GM19397 (cell line): Measurements from ENCODE around the gene HJURP.

ENCODE experiments used
- ATAC-seq: cut with Tn5 transposase; IDR thresholded peaks from one replicate; pipeline ENCODE4 v1.9.1; 2021; ENCODE audit warnings: mild to moderate bottlenecking, moderate library complexity; ENCODE audit not compliant: unreplicated experiment

Gene HJURP

DNA sequence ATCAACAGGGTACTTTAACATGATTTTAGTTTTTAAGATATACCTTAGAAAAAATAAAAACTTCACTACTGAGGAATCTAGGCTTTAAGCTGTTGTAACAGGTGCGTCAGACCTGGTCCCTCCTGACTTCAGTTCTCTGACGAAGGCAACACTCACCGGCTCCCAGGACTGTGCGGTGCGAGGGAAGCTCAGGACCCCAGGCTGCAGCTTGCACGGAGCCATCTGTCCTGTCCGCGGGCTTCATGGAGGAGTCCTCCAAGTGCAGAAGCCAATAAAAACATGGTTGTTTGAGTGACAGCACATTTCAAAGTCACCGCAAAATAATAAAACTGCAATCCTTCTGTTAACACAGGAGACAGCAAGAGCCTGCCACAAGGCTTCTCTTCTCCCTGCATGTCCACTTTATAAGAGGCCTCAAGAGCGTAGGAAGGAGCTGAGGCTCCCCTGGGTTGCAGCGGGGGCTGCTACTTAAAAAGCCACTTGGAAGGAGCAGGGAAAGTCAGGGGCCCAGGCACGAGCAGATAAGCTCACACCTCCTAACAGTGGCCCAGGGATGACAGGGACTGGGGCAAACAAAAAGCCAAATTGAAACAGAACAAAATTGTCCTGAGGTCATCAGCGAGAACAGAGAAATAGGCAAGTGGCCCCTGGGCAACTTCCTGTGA, 4.6 kb downstream of the HJURP start:
- no peak for ATAC-seq

DNA sequence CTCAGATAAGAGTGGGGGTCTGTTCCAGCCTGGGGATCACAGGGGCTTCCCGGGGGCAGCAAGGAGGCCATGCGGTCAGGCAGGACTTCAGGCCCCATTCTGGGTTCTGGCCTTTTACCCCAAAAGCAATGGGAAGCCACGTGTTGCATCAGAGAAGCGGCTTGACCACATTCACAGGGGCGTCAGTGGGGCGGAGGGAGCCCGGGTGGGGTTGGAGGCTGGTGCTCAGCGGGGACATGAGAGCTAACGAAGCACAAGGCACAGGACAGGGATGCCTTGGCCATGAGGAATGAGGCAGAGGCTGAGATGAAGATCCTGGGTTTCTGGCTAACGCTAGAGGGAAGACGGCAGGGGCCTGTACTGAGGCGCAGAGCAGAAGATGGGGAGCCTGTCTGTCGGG, 6.1 kb downstream of the HJURP start:
- ATAC-seq: no peak

DNA sequence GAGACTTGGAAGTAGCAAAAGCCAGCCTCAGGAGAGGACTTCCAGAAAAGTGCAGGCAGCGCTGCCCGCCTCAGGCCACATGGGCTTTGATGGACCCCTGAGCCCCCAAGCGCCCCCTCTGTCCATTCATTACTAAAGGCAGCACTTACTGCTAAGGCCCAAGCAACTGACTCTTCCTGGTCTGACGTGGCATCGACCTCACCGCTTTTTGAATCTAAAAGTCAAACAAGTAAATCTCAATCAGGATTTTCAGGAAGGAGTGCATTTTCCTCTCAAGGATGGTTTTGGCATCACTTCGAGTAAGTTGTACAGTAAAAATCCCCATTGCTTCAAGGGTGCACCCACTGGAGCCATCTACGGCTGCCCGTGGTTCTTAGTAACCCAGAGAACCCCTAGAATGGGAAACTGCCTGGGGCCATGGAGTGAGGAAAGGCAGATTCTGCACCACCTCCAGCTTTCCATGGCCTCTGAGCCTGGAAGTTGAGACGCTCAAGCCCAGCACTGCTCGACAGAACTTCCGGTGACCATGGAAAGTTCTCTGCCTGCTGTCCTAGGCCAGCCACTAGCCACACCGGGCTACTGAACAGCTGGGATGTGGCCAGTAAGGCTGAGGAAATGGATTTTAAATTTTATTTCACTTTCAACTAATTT, 7.0 kb downstream of the HJURP start:
- no peak for ATAC-seq

DNA sequence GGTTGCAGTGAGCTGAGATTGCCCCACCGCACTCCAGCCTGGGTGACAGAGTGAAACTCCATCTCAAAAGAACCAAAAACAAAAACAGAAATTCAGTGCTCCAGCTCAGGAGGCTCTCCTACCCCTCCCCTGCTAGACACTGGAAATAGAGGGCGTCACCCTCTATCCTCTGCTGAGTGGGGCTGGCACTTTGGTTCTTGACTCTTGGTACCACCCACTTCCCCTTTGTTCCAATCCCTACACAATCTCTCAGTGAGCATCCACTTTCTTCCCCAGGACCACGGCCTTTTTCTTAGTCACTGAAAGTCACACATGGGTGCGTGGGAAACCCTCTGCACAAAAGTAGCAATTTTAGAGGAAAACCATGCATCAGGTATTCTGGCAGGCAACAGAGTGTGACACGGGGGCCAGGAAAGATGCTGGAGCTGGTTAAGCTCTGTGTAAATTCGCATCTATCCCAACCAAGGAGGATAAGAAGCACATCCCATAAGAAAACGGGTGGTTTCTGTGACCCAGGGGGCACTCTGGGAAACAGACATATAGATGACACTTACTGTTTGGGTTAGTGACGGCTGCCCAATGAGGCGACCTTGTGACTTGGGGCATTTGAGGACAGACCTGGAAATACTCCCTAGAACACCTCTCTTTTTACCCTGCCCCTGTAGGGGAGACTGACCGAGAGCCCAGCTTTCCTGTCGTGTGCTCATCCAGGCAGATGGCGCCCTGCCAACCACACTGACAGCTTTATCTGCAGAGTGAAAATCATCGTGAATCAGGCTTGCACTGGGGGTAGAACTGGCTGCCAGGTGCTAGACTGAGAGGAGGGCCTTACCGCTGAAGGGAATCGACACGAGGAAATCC, 7.7 kb downstream of the HJURP start:
- ATAC-seq: no peak

DNA sequence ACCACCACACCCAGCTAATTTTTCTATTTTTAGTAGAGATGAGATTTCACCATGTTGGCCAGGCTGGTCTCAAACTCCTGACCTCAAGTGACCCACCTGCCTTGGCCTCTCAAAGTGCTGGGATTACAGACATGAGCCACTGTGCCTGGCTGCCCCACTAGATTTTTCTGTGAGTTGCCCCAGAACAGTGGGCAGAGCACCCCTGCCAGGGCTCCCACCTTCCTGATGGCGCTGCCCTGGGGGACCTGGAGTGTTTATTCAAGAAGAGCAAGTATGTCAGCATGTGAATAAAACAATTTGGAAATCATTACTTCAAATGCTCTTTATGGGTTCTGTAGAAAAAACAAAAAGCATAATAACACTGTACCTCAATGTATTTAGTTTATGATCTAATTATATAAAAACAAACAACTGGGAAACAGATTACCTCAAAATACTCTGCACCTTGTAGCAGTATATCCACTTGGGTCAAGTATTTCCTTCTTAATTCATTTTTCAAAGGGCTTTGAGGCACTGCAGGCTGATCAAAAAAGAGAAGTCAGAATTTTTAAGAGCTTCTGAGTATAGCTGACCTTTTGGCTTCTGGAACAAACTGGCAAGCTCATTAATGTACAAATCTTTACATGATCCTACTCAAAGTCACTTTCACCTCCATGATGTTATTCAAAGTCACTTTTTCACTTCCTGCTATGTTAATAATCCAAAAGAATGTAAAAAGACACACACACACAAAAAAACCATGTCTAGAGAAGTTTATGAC, 8.9 kb downstream of the HJURP start:
- ATAC-seq: no peak

GRCh38 chr2:233844836-233845235, 9.5 kb downstream of the HJURP start:
- no peak for ATAC-seq

DNA sequence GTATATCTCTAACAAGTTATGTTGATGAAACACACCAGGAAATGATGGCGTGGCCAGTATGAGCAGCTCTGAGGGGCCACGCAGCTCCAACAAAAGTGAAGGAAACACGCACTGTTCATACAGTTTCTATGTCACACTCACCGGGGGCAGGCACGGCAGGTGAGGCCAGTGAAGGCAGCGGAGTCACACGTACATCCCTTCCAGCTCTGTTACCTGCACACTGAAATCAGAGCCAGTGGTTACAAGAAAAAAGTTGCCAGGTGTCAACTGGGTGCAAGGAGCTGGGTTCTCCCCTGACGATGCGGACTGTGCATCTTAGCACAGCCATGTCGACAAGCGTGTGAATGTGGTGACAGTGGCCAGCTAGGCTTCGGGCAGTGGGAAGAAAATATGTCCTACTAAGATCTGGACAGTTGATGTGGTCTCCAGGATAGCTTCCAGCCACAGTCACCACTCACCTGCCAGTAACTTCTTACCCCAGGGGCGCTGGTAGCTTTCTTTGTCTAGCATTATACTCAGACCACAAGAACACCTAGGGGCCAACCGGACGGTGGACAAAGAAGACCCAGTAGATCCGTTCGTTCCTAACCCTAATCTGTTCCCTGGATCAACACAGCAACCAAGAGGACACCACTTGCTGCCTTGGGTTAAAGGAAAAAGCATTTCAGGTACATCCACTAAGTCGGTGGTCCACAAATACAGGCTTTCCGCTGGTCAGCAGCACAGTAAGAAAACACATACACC, 10.1 kb downstream of the HJURP start:
- ATAC-seq: no peak

DNA sequence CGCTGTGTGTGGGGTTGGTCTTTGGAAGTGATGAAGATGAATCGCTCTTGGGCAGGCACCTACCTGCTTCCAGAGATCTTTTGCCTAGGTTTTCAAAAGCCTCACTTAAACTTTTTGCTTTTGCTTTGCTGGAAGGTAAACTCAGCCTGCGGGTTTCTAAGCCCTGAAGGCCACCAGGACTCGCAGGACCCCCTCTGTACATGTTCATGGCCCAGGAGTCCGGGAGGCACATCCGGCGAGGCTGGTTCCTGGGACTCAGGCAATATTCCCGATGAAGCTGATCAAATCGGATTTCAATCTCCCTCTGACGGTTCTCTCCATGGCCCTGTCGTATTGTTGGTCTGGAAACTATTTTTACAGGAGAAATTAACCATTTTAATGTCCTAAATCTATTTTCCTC, 13.2 kb downstream of the HJURP start:
- ATAC-seq: no peak

DNA sequence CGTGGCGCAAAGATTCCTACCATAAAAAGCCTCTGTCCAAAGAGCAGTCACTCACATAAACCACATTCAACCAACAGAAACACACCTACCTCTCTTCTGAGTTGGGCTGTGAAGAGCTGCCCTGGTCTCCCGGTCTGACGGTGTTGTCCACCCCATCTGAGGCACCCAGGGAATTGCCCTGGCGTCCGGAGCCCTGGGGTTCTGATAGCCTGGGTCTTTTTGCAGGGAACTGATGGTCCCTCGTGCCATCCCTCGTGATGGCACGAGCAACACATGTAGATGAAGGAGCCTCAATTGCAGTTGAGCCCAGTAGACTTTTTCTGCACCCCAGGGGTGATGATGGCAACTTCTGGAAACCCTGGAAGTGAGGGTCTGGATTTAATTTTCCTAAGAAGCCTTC, 13.8 kb downstream of the HJURP start:
- no peak for ATAC-seq

GRCh38 chr2:233839447-233839820, 14.9 kb downstream of the HJURP start:
- no peak for ATAC-seq

DNA sequence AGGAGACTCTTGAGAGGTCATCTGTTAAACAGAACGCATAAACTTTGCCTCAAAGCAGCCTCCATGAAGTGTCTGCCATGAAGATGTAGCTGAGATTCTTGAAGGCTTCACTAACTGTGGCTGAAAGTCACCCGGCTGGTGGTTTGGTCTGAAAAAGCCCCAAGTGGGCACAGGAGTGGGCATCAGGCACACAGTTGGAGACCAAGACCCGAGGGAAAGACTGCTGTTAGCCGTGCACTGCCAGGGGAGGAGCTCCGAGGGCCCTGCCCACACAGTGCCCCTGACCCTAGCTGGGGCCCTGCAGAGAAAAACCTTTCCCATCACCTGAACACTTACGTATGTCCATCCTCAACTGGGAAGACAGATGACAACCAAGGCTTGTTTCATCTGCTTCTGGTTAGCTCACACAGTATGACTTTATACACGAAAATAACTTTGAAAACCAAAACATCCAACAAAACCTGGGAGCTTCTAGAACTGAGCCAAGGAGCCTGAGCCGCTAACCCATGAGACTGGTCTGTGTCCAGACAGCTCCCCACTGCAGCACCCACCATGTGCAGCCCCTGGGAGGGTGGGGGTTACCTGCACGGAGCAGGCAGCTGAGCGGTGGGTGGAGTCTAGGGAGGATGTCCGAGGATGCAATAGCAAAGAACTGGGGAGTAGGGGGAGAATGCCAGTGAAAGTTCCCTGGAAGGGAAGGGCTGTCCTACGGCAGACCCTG, 15.4 kb downstream of the HJURP start:
- no peak for ATAC-seq

- no peak for ATAC-seq
These were observed 16.1 kb downstream of the HJURP start for GRCh38 chr2:233838251-233838650.

- ATAC-seq: no peak
These were observed 16.6 kb downstream of the HJURP start for GRCh38 chr2:233837694-233838229.

- ATAC-seq: no peak
These were observed 18.0 kb downstream of the HJURP start for GRCh38 chr2:233836359-233836758.

DNA sequence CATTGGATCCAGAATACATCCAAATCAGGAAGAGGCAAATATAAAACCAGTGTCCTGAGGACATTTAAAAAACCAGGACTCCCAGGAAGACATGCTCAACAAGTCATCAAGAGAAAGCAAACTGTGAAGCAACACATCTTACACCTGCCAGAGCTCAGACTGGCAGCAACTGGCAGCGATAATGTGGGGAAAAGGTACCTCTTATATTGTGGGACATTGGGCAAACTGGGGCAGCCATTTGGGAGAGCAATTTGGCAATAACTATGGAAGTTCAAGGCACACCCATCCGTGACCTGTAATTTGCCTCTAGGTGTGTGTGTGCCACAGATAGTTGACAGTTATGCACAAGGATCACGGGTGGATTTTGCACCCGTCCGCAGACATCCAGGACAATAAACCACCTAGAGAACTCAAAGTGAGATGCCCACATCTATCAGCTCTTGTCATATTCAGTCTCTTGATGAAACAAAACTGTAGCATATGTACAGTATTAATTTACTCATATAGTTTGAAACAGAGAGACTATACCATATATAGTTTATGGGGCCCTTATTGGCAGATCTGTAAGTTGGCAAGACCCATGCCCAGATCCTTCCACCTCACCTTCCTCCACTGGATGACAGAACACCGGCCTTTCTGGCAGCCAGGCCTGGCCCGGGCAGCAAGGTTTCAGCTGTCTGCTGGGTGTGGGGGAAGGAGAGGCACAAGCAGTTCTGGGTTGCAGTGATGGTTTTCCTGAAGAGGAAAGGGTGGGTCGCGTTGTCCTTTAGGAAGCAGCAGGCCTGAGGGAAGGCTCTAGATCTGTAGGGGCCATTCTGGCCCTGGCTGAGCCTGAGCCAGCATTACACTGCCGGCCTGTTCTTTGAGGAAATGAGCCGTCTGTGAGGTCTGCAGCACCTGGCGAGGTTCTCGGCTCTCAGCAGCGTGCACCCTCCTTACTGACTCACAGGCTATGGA, 18.8 kb downstream of the HJURP start:
- ATAC-seq: no peak

- no peak for ATAC-seq
These were observed 21.0 kb downstream of the HJURP start for GRCh38 chr2:233833345-233833744.

DNA sequence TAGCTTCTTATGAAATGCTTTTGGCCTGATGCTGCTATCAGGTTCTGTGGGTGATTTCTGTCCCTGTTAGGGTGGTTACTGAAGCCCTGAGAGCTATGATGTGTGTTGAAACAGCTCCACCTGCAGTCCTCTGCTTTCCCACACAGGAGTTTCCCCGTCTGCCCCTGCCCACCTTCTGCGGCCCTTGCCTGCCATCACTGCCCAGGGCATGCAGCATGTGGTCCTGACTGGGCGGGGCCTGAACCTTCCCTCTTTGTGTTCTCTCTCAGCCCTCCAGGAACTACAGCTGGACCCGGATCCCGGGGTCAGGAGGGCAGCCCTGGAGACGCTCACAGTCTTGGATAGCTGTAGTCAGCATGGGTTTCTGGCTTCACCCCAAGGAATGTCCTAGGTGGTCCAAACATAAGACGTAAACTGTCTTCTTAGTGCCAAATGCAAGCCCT, 21.4 kb downstream of the HJURP start:
- no peak for ATAC-seq

GRCh38 chr2:233832414-233832813, 21.9 kb downstream of the HJURP start:
- no peak for ATAC-seq
